Hematopoietic multipotent progenitor cell treated with erythropoietin and hydrocortisone succinate and interleukin-3 and kit ligand, for 17 days (in vitro differentiated cells): ENCODE results near the gene MEN1.

Experiments
- DNase-seq: peaks from one replicate; pipeline ENCODE4 v3.0.0-alpha.2; 2015; ENCODE audit warnings: low spot score

Gene MEN1

GRCh38 chr11:64801561-64802369 lies 8.6 kb downstream of the MEN1 start:
- no peak for DNase-seq

GRCh38 chr11:64801158-64801464 lies 9.2 kb downstream of the MEN1 start:
- no peak for DNase-seq

GRCh38 chr11:64800303-64801157 lies 9.8 kb downstream of the MEN1 start:
- no peak for DNase-seq

DNA sequence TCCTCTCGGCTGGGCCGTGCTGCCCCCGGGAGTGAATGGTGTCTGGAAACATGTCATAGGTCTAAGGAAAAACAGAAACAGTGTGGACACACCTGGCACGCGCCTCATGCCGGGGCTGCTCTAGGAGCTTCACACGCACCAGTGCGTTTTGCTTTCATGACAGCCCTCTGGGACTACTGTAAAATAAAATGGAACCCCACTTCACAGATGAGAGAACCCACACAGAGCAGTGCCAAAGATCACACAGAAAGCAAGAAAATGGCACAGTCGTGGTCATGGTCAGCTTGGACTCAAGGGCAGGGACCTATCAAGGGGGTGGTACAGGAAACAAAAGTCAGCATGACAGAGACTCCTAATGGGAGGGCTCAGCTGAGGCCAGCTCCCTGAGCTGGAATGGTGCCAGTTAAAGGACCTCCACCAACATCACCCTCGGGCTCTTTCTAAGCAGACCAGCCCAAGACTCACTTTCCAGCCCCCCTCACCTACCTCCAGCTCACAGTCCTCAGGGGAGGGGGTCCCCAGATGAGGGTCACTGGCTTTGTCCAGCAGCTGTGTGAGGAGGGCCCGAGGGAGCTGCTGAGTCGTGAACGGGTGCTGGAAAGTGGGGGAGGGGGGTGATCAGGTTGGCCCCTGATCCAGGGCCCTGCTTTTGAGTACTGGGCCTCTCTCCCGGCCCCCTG lies 10.6 kb downstream of the MEN1 start:
- DNase-seq = no peak

GRCh38 chr11:64799256-64799622 lies 11.1 kb downstream of the MEN1 start:
- no peak for DNase-seq

DNA sequence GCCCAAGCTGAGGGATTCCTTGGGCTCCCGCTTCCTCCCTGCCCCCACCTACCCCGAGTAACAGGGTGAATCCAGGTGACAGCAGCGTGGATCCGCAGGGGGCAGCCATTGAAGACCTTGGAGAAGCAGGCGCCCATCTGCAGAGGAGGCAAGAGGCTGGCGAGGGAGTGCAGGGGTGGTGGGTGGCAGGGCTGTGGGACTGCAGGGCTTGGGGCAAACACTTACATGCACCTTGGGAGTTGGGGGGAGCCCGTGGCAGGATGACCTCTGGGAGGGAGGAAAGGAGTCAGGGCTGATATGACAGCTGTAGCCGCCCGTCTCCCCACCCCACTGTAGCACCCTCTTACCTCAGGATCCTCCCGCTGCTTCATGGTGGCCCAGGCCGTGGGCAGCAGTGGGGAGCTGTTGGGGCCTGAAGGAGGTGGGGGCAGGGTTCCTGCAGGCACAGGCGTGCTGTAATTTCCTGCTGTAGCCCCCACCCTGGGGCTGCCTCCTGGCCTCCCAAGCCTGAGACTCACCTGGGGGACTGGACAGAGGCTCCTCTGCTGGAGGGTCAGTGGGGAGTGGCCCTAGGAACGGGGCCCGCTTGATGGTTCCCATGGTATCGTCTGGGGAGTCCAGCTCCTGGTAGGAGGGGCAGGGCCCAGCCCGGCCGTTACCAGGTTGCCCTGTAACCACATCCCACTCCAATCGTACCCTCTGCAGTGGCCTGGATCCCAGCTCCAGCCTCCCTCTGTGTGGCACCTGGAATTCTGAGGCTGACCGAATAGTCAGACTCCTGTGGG lies 13.4 kb downstream of the MEN1 start:
- no peak for DNase-seq

- no peak for DNase-seq
Observed at GRCh38 chr11:64796047-64796756, 14.1 kb downstream of the MEN1 start.

DNA sequence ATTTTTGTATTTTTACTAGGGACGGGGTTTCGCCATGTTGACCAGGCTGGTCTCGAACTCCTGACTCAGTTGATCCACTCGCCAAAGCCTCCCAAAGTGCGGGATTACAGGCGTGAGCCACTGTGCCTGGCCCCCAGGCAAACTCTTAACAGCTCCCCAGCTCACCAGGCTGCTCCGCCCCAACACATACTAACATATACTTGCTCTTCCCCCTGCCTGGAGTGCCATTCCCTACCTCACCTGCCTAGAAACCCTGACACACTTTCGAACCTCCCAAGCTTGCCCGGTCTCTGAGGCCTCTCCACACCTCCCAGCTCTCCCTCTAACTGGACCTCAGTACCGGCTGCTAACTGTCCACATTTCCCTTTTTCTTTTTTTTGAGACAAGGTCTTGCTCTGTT lies 15.8 kb downstream of the MEN1 start:
- no peak for DNase-seq

- DNase-seq = no peak
Observed at GRCh38 chr11:64793271-64794160, 16.8 kb downstream of the MEN1 start.

DNA sequence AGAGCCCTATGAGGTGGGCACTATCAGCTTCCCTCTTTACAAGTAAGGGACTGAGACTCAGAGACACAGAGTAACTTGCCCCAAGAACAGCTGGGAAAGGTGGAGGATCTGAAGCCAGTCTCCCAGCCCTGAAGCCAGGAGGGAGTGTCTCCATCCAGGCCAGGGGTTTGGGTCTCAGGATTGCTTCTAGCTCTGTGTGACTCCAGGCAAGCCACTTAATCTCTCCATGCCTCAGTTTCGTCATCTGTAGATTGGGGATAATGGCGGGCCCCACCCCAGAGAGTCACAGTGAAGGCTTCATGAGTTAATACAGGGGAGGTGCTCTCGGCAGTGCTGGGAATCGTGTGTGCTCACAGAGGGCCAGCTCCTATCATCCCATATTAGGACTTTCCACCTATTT lies 17.9 kb downstream of the MEN1 start:
- no peak for DNase-seq

DNA sequence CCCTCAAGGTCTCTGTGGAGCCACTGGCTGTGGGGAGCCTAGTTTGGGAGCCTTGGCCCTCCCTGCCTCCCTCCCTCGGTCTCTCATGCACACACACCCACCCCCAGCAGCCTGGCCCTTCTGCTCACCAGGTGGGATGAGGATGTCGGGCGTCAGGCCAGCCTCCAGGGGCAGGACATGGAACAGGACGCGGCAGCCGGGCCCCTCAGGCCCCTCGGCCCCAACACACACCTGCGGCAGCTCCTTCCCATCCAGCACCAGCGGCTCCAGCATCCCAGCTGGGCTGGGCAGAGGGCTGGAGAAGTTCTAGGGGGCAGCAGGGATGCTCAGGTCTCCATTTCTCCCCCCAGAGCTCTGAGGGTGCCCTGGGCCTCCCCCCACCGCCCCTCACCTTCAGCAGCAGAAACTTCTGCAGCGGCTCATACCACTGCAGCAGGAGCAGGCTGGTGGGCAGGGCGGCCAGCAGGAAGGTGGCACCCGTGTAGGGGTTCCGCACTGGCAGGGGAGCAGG lies 18.5 kb downstream of the MEN1 start:
- DNase-seq = no peak

- no peak for DNase-seq
Observed at GRCh38 chr11:64790205-64791095, 19.9 kb downstream of the MEN1 start.

DNA sequence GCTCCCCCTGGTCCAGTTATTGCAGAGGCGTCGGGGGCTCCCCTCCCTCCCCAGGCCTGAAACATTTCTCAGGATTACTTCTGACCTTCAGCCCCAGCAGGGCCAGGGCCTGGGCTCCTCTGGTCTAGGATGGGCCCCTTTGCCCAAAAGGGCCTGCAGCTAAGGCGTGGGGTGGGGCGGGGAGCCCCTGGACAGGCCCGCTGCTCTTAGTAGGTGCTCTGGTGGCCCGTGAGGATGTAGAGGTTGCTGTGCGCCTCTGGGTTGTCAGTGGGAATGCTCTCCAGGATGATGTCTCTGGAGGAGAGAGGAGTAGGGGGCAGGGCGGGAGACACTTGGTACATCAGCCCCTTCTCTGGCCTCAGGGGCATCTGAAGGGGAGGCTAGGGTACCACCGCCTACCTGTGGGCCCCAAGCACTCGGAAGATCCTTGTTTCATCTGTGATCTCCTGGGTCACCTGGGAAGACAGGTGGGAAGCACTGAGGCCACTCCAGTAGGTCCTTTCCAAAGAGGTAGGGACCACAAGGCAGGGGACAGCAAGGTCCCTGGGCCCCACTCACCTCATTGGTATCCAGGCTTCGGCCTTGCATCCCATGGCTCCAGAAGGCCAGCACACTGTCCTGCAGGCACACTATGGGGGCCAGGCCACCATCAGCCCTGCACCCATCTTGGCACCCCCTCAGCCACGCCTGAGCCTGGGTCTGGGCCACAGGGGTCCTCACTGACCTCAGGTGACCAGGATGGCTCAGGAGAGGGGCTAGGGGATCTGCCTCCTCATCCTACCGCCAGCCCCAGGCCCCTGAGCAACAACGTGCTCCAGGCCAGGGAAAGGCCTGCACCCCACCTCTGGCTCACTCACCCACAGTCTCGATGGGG lies 20.8 kb downstream of the MEN1 start:
- no peak for DNase-seq

DNA sequence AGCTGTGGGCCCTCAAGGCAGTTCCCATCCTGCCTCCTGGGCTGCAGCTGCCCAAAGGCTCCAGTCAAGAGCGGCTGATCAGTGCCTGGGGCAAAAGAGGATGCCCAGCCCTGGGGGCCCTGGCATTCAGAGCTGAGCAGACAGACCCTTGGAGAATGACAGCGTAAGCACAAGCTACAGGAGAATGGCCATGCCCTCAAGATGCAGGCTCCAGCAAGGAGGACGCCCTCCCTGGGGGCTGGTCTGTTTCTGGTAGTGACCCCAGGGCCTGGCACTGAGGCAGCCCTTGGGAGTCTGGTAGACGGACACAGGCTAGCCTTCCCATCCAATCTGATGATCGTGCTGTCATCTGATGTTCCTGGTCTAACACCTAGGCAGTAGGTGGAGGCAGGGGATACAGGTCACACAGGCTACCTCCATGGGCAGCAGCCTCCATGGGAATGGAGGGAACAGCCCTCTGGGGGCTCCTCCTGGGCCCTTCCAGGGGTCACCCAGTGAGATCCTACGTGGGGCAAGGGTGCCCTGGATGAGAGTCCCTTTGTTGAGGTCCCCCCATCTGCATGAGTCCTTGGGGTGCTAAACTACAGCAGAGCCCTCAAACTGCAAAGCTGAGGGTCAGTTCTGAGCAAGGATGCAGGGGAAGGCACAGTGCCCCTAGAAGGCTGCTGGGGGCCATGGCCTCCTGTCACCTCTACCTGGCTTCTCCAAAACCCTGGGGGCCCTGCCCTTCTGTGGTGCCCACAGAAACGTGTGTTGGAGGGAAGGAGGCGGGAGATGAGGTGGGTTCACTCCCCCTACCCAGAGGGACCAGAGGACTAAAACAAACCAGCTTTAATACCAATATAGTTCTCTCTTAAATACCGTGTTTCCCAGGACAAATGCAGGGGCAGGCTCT lies 21.8 kb downstream of the MEN1 start:
- DNase-seq = no peak

DNA sequence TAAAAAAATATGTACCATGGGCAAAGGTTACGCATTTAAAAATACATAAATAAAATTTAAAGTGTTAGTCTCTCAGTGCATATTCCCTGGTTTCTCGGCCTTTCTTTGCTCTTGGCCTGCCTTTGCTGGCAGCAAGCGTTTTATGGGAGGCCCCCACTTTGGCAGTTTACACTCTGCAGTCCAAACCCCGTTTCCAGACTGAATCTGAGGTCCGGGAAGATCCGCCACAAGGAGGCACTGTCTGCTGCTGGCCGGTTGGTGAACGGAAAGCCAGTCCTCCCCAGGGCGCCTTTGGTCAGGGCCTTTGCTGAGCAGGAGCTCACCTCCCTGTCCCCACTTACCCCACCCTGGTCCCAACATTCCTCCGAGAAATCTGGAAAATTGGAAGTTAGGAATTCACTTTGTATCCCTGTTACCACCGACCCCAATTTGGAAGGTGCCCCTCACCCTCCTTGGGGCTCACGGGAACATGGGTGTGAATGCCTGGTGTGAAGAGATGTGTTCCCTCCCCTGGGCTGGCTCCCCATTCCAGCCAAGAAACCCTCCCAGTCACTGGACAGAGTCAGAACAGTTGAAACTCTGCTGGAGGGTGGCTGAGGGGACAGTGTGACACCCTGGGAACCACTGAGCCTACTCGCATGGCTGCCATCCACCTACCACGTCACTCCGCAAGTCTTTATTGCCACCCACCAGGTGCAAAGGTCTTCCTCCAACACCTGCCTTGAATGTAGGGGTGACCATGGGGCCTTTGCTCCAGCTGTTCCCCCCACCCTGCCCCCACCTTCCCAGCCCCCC lies 22.6 kb downstream of the MEN1 start:
- peak; percentile 60 for DNase-seq

DNA sequence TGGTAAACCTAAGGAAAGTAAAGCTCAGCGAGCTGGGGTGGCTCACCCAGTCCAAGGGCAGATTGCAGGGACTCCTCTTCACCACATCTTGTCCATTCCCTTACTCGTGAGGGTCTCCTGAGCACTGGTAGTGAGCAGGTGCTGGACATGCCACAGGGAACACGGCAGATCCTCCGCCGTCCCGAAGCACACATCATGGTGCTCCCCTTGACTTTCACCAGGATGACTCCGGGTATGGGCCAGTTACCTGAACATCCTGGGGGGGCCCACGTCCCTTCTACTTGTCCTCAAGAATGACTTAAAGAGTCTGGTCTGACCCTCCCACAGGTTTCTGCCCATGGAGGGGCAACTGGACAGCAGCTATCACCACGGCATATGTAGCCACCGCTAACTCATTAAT lies 24.0 kb downstream of the MEN1 start:
- DNase-seq = no peak
